PFSK-1 (cell line): ENCODE data around the gene HDAC4.

ENCODE experiments used
- FOXP2 ChIP-seq: optimal IDR thresholded peaks from 2 replicates; pipeline ENCODE3; 2011; ENCODE audit warnings: borderline replicate concordance, control low read depth, inconsistent platforms; ENCODE audit not compliant: insufficient read depth; ENCODE audit errors: extremely low read length, extremely low read depth
- POLR2AphosphoS5 ChIP-seq: IDR thresholded peaks from 2 replicates; pipeline ENCODE4 v1.6.1; 2012; ENCODE audit warnings: low read depth, mild to moderate bottlenecking, control low read depth, low read length, moderate library complexity
- REST ChIP-seq, 2 experiments: IDR thresholded peaks; 2 replicates each; pipeline versions ENCODE4 v1.6.1 to v1.8.0; 2011 to 2012; ENCODE audit warnings: low read depth in 2 of 2, low read length in 2 of 2, control low read depth in 1 of 2, inconsistent platforms in 1 of 2, mild to moderate bottlenecking in 1 of 2, moderate library complexity in 1 of 2; ENCODE audit not compliant: insufficient read depth in 1 of 2
- SIN3A ChIP-seq: IDR thresholded peaks from 2 replicates; pipeline ENCODE4 v1.6.1; 2012; ENCODE audit warnings: mild to moderate bottlenecking, low read length, moderate library complexity, borderline replicate concordance; ENCODE audit not compliant: insufficient read depth
- TAF1 ChIP-seq: IDR thresholded peaks from 2 replicates; pipeline ENCODE4 v1.6.1; 2012; ENCODE audit warnings: low read length, control low read depth, borderline replicate concordance; ENCODE audit not compliant: insufficient read depth

HDAC4 gene

GRCh38 chr2:239309398-239310245 lies 91.2 kb downstream of the HDAC4 start:
- TF ChIP-seq REST (IDR thresholded peaks at IDR 0.05; ENCODE audit: insufficient read depth in 1 of 2, low read depth in 2 of 2, low read length in 2 of 2): no peak
- TF ChIP-seq POLR2AphosphoS5: no peak
- no peak for TF ChIP-seq FOXP2
- no peak for TF ChIP-seq SIN3A
- TF ChIP-seq TAF1: no peak

DNA sequence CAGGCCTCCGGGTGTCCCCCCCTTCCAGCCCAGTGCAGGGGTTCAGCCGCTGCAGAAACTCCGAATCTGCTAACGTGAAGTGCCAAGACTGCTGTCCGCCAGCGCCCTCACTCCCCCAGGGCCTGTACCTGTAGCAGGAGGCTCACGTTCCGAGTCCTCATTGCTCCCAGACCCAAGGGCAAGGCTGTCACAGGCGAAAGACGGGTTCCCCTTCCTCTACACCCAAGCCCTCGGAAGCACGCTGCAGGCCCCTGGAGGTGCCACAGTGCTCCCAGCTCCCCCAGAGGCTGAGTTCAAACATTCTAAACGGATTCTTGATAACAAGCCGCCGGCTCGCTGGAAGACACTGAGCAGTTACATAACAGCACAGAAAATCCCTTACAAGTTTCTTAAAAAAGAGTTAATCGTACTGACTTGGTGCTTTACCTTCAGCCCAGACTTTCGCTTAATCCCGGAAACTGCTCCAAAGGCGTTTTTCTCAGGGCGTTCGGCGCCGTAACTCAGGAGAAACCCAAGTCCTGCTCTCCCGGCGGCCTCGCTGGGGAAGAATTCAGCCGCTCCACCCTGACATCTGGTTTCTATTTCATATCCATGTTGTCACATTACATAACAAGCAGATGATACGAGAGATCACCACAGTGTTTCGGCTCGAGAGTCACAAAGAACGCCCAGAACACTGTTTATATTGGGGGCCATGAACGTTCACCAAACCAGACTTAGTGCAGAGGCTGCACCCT lies 92.0 kb downstream of the HDAC4 start:
- TF ChIP-seq POLR2AphosphoS5: no peak

DNA sequence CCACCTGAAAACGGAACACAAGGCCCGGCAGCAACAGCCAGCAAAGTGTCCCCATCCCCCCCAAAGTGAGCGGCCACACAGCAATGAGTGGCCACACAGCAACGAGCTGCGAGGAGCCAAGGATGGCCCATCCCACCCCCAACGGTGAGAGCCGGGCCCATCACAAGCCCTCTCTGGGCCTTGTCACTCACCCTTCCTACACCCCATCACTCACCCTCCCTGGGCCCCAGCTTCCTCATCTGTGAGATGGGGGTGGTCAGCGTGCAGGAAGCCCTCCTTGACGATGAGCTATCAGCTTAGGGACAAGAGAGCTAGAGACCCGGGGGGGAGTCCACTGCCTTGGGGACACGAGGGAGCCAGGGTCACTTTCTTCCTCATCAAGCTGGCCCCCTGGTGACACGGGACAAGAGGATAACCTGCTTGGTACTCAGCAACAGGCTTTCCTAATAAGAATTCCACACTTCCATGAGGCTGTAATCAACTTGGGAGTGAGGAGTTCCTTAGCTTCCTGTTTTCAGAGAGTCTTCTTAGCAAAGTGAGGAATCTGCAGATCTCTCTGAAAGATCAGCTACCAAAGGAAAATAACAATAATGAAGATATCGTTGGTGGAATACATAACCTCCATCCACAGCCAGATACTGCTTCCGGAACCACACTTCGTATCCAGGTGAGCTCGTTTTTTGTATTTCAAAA lies 92.8 kb downstream of the HDAC4 start:
- TF ChIP-seq POLR2AphosphoS5: no peak
- TF ChIP-seq REST (IDR thresholded peaks at IDR 0.05; ENCODE audit: insufficient read depth in 1 of 2, low read depth in 2 of 2, low read length in 2 of 2): no peak
- TF ChIP-seq SIN3A: no peak
- TF ChIP-seq FOXP2: no peak
- TF ChIP-seq TAF1: no peak

DNA sequence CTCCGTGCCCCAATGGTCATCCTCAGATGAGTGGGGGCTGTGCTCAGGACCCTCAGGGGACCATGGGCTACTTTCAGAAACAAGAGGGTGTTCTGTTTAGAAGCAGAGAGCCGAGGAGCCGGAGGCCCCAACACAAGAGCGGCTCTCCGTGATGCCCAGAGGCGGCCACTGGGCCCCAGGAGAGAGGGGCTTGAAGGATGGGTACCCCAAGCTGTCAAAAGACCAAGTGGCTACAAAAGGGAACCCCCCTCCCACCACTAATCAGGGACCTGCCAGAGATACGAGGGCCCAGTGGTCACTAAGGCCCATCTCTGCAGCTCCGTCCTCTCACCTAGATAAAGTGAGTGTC lies 93.6 kb downstream of the HDAC4 start:
- no peak for TF ChIP-seq POLR2AphosphoS5
- no peak for TF ChIP-seq SIN3A
- TF ChIP-seq REST (IDR thresholded peaks at IDR 0.05; ENCODE audit: insufficient read depth in 1 of 2, low read depth in 2 of 2, low read length in 2 of 2): no peak
- no peak for TF ChIP-seq TAF1
- TF ChIP-seq FOXP2: no peak

GRCh38 chr2:239306274-239307220 lies 94.3 kb downstream of the HDAC4 start:
- TF ChIP-seq TAF1 (no peak), FOXP2 (no peak), SIN3A (no peak), POLR2AphosphoS5 (no peak), REST (IDR thresholded peaks at IDR 0.05; ENCODE audit: insufficient read depth in 1 of 2, low read depth in 2 of 2, low read length in 2 of 2) (no peak)
